ENCODE measurements around the gene WDR45B. TPM values are rescaled to one million over a fixed set of nuclear protein-coding genes. Genes with fewer than 3 reads are reported as not detected.

The WDR45B gene
- total and polyA plus RNA-seq, 2 experiments from 2014 or later: 87.3 to 87.8 TPM

GRCh38 chr17:82633343-82633742 lies 14.9 kb downstream of the WDR45B start:
- Histone ChIP-seq H3K27ac (no peak overlapping the region), H3K9me2 (ENCODE audit: insufficient read depth) (no peaks in the 10 kb centered on the region), H3K9ac (no peak overlapping the region), H2AFZ (no peak overlapping the region), H3K27me3 (replicated peaks; ENCODE audit: insufficient read depth) (no peaks in the 10 kb centered on the region), H3K36me3 (ENCODE audit: low read depth) (peaks cover 6% of the 10 kb centered on the region; the same call in 1 of the 2 replicates), H3K4me1 (ENCODE audit: insufficient read depth) (no peaks in the 10 kb centered on the region), H3K4me2 (ENCODE audit: unreplicated experiment) (no peak overlapping the region), H4K20me1 (ENCODE audit: insufficient read depth) (no peaks in the 10 kb centered on the region; the same call in 1 of the 2 replicates), H3K79me2 (ENCODE audit: insufficient read depth) (peaks cover 96% of the 10 kb centered on the region), H3K4me3 (no peak overlapping the region), H3K9me3 (ENCODE audit: low read depth) (no peaks in the 10 kb centered on the region), H3F3A (ENCODE audit: insufficient read depth) (no peaks in the 10 kb centered on the region)
- no peak for DNase-seq
- in situ Hi-C loops (cut with MboI): no loop called here
- TF ChIP-seq EZH2 (IDR thresholded peaks at IDR 0.05; ENCODE audit: insufficient read depth, poor library complexity, severe bottlenecking): no peak
- TF ChIP-seq EZH2phosphoT487 (IDR thresholded peaks at IDR 0.05; ENCODE audit: insufficient read depth, low read depth): no peak

GRCh38 chr17:82632451-82632850 lies 15.8 kb downstream of the WDR45B start:
- H3K79me2 ChIP-seq (ENCODE audit: insufficient read depth): peaks cover 98% of the 10 kb centered on the region
- 79 to 85% methylated on average over 8 of the region's 8 CpGs for WGBS, 2 experiments (ENCODE audit: low coverage in 1 of 2, low lambda C conversion rate in 2 of 2, missing lambda C conversion rate in 2 of 2)
- no peak overlapping the region for H3K4me3 ChIP-seq
- no peak overlapping the region for H3K9ac ChIP-seq
- H3K4me2 ChIP-seq (ENCODE audit: unreplicated experiment): no peak overlapping the region
- in situ Hi-C loops (cut with MboI): no loop called here
- H2AFZ ChIP-seq: no peak overlapping the region
- H3K27me3 ChIP-seq (replicated peaks; ENCODE audit: insufficient read depth): no peaks in the 10 kb centered on the region
- TF ChIP-seq EZH2 (IDR thresholded peaks at IDR 0.05; ENCODE audit: insufficient read depth, poor library complexity, severe bottlenecking) (no peak), EZH2phosphoT487 (IDR thresholded peaks at IDR 0.05; ENCODE audit: insufficient read depth, low read depth) (no peak)
- H3K27ac ChIP-seq: no peak overlapping the region
- no peaks in the 10 kb centered on the region for H3K9me3 ChIP-seq (ENCODE audit: low read depth)
- no peaks in the 10 kb centered on the region for H3K9me2 ChIP-seq (ENCODE audit: insufficient read depth)
- H3F3A ChIP-seq (ENCODE audit: insufficient read depth): no peaks in the 10 kb centered on the region
- H3K36me3 ChIP-seq (ENCODE audit: low read depth): peaks cover 15% of the 10 kb centered on the region; the same call in 1 of the 2 replicates
- peak; percentile 49 for DNase-seq
- H4K20me1 ChIP-seq (ENCODE audit: insufficient read depth): no peaks in the 10 kb centered on the region; the same call in 1 of the 2 replicates
- no peaks in the 10 kb centered on the region for H3K4me1 ChIP-seq (ENCODE audit: insufficient read depth)

- no peak for DNase-seq
- 69 to 70% methylated on average over 6 of the region's 6 CpGs for WGBS, 2 experiments (ENCODE audit: low coverage in 1 of 2, low lambda C conversion rate in 2 of 2, missing lambda C conversion rate in 2 of 2)
- H3K9me3 ChIP-seq (ENCODE audit: low read depth): no peaks in the 10 kb centered on the region
- no peak overlapping the region for H2AFZ ChIP-seq
- no peak overlapping the region for H3K27ac ChIP-seq
- no peaks in the 10 kb centered on the region for H3K27me3 ChIP-seq (replicated peaks; ENCODE audit: insufficient read depth)
- H3K4me1 ChIP-seq (ENCODE audit: insufficient read depth): no peaks in the 10 kb centered on the region
- H4K20me1 ChIP-seq (ENCODE audit: insufficient read depth): no peaks in the 10 kb centered on the region; the same call in 1 of the 2 replicates
- H3K79me2 ChIP-seq (ENCODE audit: insufficient read depth): peaks cover 97% of the 10 kb centered on the region
- H3K4me2 ChIP-seq (ENCODE audit: unreplicated experiment): no peak overlapping the region
- H3F3A ChIP-seq (ENCODE audit: insufficient read depth): no peaks in the 10 kb centered on the region
- in situ Hi-C loops (cut with MboI): no loop called here
- peaks cover 16% of the 10 kb centered on the region; the same call in 1 of the 2 replicates for H3K36me3 ChIP-seq (ENCODE audit: low read depth)
- no peak overlapping the region for H3K9ac ChIP-seq
- no peak for TF ChIP-seq EZH2phosphoT487 (IDR thresholded peaks at IDR 0.05; ENCODE audit: insufficient read depth, low read depth)
- TF ChIP-seq EZH2 (IDR thresholded peaks at IDR 0.05; ENCODE audit: insufficient read depth, poor library complexity, severe bottlenecking): no peak
- no peaks in the 10 kb centered on the region for H3K9me2 ChIP-seq (ENCODE audit: insufficient read depth)
- no peak overlapping the region for H3K4me3 ChIP-seq
Measured at GRCh38 chr17:82631544-82631943, 16.7 kb downstream of the WDR45B start.

GRCh38 chr17:82630212-82630611 lies 18.0 kb downstream of the WDR45B start:
- Histone ChIP-seq H2AFZ (no peak overlapping the region), H3K9me2 (ENCODE audit: insufficient read depth) (no peaks in the 10 kb centered on the region), H3K9ac (no peak overlapping the region), H3K36me3 (ENCODE audit: low read depth) (peaks cover 20% of the 10 kb centered on the region; the same call in 1 of the 2 replicates), H3K27ac (no peak overlapping the region), H3K9me3 (ENCODE audit: low read depth) (no peaks in the 10 kb centered on the region), H3F3A (ENCODE audit: insufficient read depth) (no peaks in the 10 kb centered on the region), H3K4me3 (no peak overlapping the region), H3K79me2 (ENCODE audit: insufficient read depth) (peaks cover 92% of the 10 kb centered on the region), H3K4me2 (ENCODE audit: unreplicated experiment) (no peak overlapping the region), H3K4me1 (ENCODE audit: insufficient read depth) (no peaks in the 10 kb centered on the region), H3K27me3 (replicated peaks; ENCODE audit: insufficient read depth) (no peaks in the 10 kb centered on the region), H4K20me1 (ENCODE audit: insufficient read depth) (no peaks in the 10 kb centered on the region)
- 95 to 99% methylated on average over 10 to 12 of the region's 12 CpGs for WGBS, 2 experiments (ENCODE audit: low coverage in 1 of 2, low lambda C conversion rate in 2 of 2, missing lambda C conversion rate in 2 of 2)
- in situ Hi-C loops (cut with MboI): no loop called here
- no peak for DNase-seq
- no peak for TF ChIP-seq EZH2phosphoT487 (IDR thresholded peaks at IDR 0.05; ENCODE audit: insufficient read depth, low read depth)
- TF ChIP-seq EZH2 (IDR thresholded peaks at IDR 0.05; ENCODE audit: insufficient read depth, poor library complexity, severe bottlenecking): no peak

GRCh38 chr17:82629748-82630147 lies 18.5 kb downstream of the WDR45B start:
- H3K4me1 ChIP-seq (ENCODE audit: insufficient read depth): no peaks in the 10 kb centered on the region
- H3K9me2 ChIP-seq (ENCODE audit: insufficient read depth): no peaks in the 10 kb centered on the region
- H3K4me2 ChIP-seq (ENCODE audit: unreplicated experiment): no peak overlapping the region
- H3K4me3 ChIP-seq: no peak overlapping the region
- H3F3A ChIP-seq (ENCODE audit: insufficient read depth): no peaks in the 10 kb centered on the region
- H3K36me3 ChIP-seq (ENCODE audit: low read depth): peaks cover 25% of the 10 kb centered on the region; the same call in 1 of the 2 replicates
- DNase-seq: no peak
- no peak overlapping the region for H3K9ac ChIP-seq
- TF ChIP-seq EZH2phosphoT487 (IDR thresholded peaks at IDR 0.05; ENCODE audit: insufficient read depth, low read depth) (no peak), EZH2 (IDR thresholded peaks at IDR 0.05; ENCODE audit: insufficient read depth, poor library complexity, severe bottlenecking) (no peak)
- no peaks in the 10 kb centered on the region for H4K20me1 ChIP-seq (ENCODE audit: insufficient read depth)
- H3K9me3 ChIP-seq (ENCODE audit: low read depth): no peaks in the 10 kb centered on the region
- no peak overlapping the region for H3K27ac ChIP-seq
- whole genome bisulfite sequencing, 2 experiments (ENCODE audit: low coverage in 1 of 2, low lambda C conversion rate in 2 of 2, missing lambda C conversion rate in 2 of 2): 80 to 84% methylated on average over 7 to 8 of the region's 8 CpGs
- no peaks in the 10 kb centered on the region for H3K27me3 ChIP-seq (replicated peaks; ENCODE audit: insufficient read depth)
- peaks cover 92% of the 10 kb centered on the region for H3K79me2 ChIP-seq (ENCODE audit: insufficient read depth)
- no peak overlapping the region for H2AFZ ChIP-seq
- in situ Hi-C loops (cut with MboI): no loop called here

Measured in GM23248 (cell line).